WI38 (cell line): ENCODE results near the gene STRAP.

Source experiments
- H3K4me3 ChIP-seq: 2 replicates; pipeline ENCODE4 v1.5.1; 2011; ENCODE audit warnings: low read depth, mild to moderate bottlenecking, control low read depth, low read length
- TF ChIP-seq, protein P1 (sequence below): IDR thresholded peaks from 2 replicates; pipeline ENCODE4 v1.5.1; 2012; ENCODE audit warnings: low read depth, mild to moderate bottlenecking, control low read depth, low read length

Gene STRAP

DNA sequence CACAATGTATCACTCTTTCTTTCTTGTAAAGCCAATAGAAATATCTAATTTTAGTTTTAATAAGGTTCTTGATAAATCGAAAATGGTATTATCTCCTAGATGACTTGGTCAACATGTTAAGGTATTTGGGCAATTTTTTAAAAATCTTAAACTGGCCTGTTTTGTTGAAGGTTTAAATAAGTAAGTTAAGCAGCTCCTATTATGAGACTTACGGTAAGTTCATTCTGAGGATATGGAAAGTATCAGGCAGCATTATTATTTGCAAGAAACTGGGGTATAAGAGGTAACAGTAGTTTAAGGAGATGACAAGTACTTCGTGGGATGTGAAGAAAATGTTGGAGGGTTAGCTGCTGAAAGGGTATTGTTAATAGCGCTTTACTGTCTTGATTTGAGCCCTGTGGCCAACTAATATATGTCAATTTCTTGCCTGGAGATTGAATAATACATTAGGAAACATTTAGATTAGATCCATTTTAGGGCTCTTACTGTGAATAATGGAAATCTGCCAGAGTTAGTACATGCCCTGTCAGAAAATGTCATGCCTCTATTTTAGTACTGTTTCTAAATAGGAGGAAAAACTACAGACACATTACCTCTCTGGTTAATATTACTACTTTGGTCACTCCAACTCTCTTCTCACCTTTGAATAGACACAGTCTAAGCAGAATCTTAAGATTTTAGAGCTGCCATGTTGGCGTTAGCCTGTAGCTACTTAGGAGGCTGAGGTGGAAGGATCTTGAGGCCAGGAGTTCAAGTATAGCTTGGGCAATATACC, 5.0 kb downstream of the STRAP start:
- no peak overlapping the region for H3K4me3 ChIP-seq
- TF ChIP-seq, protein P1, sequence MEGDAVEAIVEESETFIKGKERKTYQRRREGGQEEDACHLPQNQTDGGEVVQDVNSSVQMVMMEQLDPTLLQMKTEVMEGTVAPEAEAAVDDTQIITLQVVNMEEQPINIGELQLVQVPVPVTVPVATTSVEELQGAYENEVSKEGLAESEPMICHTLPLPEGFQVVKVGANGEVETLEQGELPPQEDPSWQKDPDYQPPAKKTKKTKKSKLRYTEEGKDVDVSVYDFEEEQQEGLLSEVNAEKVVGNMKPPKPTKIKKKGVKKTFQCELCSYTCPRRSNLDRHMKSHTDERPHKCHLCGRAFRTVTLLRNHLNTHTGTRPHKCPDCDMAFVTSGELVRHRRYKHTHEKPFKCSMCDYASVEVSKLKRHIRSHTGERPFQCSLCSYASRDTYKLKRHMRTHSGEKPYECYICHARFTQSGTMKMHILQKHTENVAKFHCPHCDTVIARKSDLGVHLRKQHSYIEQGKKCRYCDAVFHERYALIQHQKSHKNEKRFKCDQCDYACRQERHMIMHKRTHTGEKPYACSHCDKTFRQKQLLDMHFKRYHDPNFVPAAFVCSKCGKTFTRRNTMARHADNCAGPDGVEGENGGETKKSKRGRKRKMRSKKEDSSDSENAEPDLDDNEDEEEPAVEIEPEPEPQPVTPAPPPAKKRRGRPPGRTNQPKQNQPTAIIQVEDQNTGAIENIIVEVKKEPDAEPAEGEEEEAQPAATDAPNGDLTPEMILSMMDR: no peak

DNA sequence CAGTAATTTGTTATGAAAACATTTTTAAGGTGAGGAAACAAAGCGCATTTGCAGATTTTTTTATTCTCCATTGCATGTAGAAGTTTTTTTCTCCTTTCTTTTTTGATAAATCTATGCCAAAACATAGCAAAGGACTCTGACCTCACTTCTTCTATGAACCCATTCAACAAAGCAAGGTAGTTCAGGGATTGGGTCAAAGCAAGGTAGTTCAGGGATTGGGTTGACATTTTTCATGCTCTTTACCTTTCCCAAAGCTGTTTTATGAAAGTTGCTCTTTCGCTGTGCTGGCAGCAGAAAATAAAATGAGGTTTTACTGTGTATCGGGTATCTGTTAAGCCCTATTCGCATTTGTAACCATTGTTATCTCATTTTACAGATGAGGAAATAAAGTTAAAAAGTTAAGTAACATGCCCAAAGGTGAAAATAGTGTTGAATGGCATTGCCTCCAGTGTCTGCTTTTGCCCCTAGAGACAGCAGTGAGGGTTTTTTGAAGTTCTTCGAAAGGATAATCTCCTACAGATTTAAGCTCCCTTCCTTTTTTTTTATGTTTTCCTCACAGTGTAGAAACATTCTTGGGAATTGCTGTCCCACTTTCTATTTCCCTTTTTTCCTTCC, 10.6 kb downstream of the STRAP start:
- no peak overlapping the region for H3K4me3 ChIP-seq
- TF ChIP-seq, protein P1: no peak

DNA sequence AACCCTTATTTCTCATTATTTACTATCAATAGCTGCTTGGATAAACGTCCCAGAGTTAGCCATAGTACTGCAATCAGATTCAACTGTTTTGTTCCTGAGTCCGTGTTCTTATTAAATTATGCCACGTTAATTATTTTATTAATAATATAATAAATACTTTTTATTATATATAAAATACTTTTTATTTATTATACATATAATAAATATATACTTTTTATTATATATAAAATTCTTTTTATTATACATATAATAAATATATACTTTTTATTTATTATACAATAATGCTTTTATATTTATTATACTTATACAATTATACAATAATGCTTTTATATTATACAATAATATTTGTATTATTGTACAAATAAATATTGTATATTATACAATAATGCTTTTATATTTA, 11.1 kb downstream of the STRAP start:
- H3K4me3 ChIP-seq: no peak overlapping the region
- TF ChIP-seq, protein P1: no peak

DNA sequence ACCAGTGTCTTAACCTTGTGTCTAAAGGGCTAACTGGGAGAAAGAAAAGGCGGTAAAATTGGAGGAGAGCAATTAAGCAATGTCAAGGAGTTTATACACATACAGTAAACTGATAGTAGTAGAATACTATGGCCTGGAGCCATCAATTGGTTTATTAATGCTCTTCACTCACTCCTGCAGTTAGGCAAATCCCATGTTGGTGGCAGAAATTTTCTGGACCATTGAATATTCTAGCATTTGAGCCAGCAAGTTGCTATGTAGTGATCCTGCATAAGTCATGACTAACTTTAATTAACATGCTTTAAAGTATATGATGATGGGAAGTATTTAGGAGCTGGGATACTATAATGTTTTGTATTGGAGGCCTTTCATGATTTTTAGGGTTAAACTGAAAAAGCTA, 14.7 kb downstream of the STRAP start:
- H3K4me3 ChIP-seq: no peak overlapping the region
- TF ChIP-seq, protein P1: no peak

DNA sequence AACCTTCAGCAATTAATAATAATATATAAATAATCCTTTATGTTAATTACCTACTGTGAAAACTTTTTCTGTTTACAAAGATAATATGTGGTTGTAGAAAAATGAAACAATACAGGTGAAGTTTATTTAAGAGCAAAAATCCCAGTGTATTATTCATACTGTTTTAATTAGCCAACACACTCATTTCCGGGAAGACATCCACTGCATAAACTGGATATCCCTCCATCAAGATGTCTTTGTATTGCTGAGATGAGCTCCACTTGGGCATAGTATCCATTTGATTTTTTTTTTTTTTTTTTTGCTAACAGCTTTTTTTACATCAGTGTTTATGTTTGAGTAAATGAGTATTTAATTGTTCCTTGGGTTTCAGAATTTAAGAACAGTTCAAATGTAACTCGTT, 15.2 kb downstream of the STRAP start:
- TF ChIP-seq, protein P1: no peak

DNA sequence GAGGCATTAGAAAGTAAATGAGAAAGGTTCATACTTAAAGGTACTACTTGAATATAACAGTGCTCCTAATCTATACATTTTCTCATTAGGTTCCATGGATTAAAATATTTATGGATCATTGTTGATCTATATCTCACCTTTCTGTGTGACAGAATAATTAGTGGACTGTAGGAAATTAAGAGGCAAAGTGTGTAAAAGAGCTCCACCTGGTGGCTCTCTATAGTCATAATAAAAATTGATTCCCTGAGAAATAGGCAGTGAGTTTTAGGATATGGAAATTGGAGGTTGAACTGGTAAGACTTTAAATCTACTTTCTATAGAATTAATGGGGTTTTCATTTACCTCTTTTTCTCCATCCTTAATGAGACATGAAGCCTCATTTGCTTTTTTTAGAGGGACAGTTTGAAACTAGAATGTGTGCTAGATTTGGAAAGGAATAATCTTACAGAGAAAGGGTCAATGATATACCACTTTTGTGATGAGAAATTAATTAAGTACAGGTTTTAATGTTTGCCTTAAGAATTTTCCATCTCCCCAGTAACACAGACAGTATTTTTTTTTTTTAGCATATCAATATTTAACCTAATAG, 17.2 kb downstream of the STRAP start:
- H3K4me3 ChIP-seq: no peak overlapping the region
- TF ChIP-seq, protein P1: peak; percentile 40; the same call in 1 of the 2 replicates

More for the DNA sequence above, 15.2 kb downstream of the STRAP start:
- H3K4me3 ChIP-seq: no peak overlapping the region

DNA sequence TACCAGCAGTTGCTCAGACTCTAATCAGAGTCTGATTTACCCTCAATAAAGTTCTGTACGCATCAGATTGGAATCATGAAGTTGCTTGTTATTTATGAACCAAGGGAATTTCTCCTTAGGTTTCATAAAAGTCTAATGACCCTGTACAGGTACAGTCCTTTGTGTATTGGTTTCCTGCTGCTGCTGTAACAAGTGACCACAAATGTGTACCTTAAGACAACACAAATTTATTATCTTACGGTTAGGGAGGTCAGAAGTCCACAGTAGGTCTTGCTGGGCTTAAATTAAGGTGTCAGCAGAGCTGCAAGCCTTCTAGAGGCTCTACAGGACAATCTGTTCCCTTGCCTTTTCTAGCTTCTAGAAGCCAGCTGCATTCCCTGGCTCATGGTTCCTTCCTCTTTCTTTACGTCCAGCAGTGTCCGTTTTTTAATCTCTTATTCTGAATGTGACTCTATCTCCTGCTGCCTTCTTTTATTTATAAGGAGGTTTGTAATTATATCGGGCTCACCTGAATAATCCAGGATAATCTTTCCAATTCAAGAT, 22.3 kb downstream of the STRAP start:
- H3K4me3 ChIP-seq: no peak overlapping the region
- TF ChIP-seq, protein P1: no peak
